NCI-H446 treated with DMSO at 0.1 percent for 48 hours (cell line): ENCODE measurements around the gene MMD2.

Experiments
- DNase-seq: peaks from one replicate; lab custom pipeline; 2025; lab: John Stamatoyannopoulos, UW

MMD2 gene

GRCh38 chr7:4957847-4958476 is 1.0 kb downstream of the MMD2 start:
- no peak for DNase-seq

GRCh38 chr7:4951903-4952636 is 6.9 kb downstream of the MMD2 start:
- no peak for DNase-seq

- DNase-seq = no peak
Measured at GRCh38 chr7:4951304-4951703, 7.7 kb downstream of the MMD2 start.

- DNase-seq = no peak
Measured at GRCh38 chr7:4948402-4948801, 10.6 kb downstream of the MMD2 start.

- no peak for DNase-seq
Measured at GRCh38 chr7:4945949-4946348, 13.0 kb downstream of the MMD2 start.

GRCh38 chr7:4944939-4945338 is 14.0 kb downstream of the MMD2 start:
- DNase-seq = no peak

- no peak for DNase-seq
Measured at GRCh38 chr7:4943297-4943696, 15.7 kb downstream of the MMD2 start.

- no peak for DNase-seq
Measured at GRCh38 chr7:4939971-4940728, 18.8 kb downstream of the MMD2 start.

- no peak for DNase-seq
Measured at GRCh38 chr7:4937411-4937810, 21.6 kb downstream of the MMD2 start.

GRCh38 chr7:4934419-4935025 is 24.5 kb downstream of the MMD2 start:
- DNase-seq = no peak

GRCh38 chr7:4931943-4932342 is 27.0 kb downstream of the MMD2 start:
- no peak for DNase-seq

- DNase-seq = no peak
Measured at GRCh38 chr7:4929005-4929404, 30.0 kb downstream of the MMD2 start.

- no peak for DNase-seq
Measured at GRCh38 chr7:4928445-4928844, 30.5 kb downstream of the MMD2 start.

GRCh38 chr7:4919969-4920766 is 38.8 kb downstream of the MMD2 start:
- DNase-seq = no peak

GRCh38 chr7:4916113-4916512 is 42.9 kb downstream of the MMD2 start:
- DNase-seq = no peak

- DNase-seq = no peak
Measured at GRCh38 chr7:4911111-4911828, 47.7 kb downstream of the MMD2 start.

GRCh38 chr7:4906682-4907081 is 52.3 kb downstream of the MMD2 start:
- no peak for DNase-seq

GRCh38 chr7:4905171-4905570 is 53.8 kb downstream of the MMD2 start:
- no peak for DNase-seq

GRCh38 chr7:4904346-4904745 is 54.6 kb downstream of the MMD2 start:
- DNase-seq = no peak

GRCh38 chr7:4895766-4896165 is 63.2 kb downstream of the MMD2 start:
- no peak for DNase-seq

- DNase-seq = no peak
Measured at GRCh38 chr7:4894482-4894881, 64.5 kb downstream of the MMD2 start.
